ENCODE results near the gene CACNA2D3. TPM values are rescaled to one million over a fixed set of nuclear protein-coding genes. Genes with fewer than 3 reads are reported as not detected.

The CACNA2D3 gene
- total and polyA plus RNA-seq, 4 donors: 0.06 to 0.37 (median 0.08) TPM; not detected in 1

GRCh38 chr3:54176106-54176505, 53.8 kb downstream of the CACNA2D3 start:
- 53% methylated on average over 3 of the region's 3 CpGs for WGBS
- Histone ChIP-seq H3K9me3 (ENCODE audit: control insufficient read depth in 4 of 4, low read length in 3 of 4) (no peaks in the 10 kb centered on the region), H3K9ac (ENCODE audit: low read depth in 1 of 2, low read length in 2 of 2) (no peak overlapping the region), H3K27me3 (ENCODE audit: control insufficient read depth in 4 of 4, insufficient read depth in 4 of 4, low read length in 3 of 4) (no peaks in the 10 kb centered on the region), H3K36me3 (ENCODE audit: control insufficient read depth in 4 of 4, insufficient read depth in 3 of 4, low read depth in 1 of 4, low read length in 3 of 4) (no peaks in the 10 kb centered on the region), H3K4me1 (ENCODE audit: control insufficient read depth in 4 of 4, insufficient read depth in 4 of 4, low read length in 3 of 4) (no peaks in the 10 kb centered on the region), H3K27ac (ENCODE audit: low read depth in 1 of 2, low read length in 2 of 2) (no peak overlapping the region), H3K4me3 (ENCODE audit: low read depth in 1 of 3, low read length in 3 of 3) (no peak overlapping the region)
- TF ChIP-seq RXRA (IDR thresholded peaks at IDR 0.05) (no peak), NR2F2 (IDR thresholded peaks at IDR 0.05) (no peak), EGR1 (IDR thresholded peaks at IDR 0.05; ENCODE audit: low read depth in 2 of 2) (no peak), MAX (IDR thresholded peaks at IDR 0.05) (no peak), SP1 (IDR thresholded peaks at IDR 0.05) (no peak), HNF4A (conservative IDR thresholded peaks at IDR 0.05) (no peak), ATF3 (IDR thresholded peaks at IDR 0.05) (no peak), REST (IDR thresholded peaks at IDR 0.05) (no peak), JUND (IDR thresholded peaks at IDR 0.05) (no peak), CTCF (IDR thresholded peaks at IDR 0.05; ENCODE audit: low read depth, low read length, missing input control) (no peak), RAD21 (IDR thresholded peaks at IDR 0.05) (no peak), YY1 (IDR thresholded peaks at IDR 0.05) (no peak), FOXA2 (IDR thresholded peaks at IDR 0.05) (no peak), TAF1 (conservative IDR thresholded peaks at IDR 0.05) (no peak)
- DNase-seq (ENCODE audit: low spot score): no peak

GRCh38 chr3:54177816-54178215, 55.5 kb downstream of the CACNA2D3 start:
- Histone ChIP-seq H3K27me3 (ENCODE audit: control insufficient read depth in 4 of 4, insufficient read depth in 4 of 4, low read length in 3 of 4) (no peaks in the 10 kb centered on the region), H3K27ac (ENCODE audit: low read depth in 1 of 2, low read length in 2 of 2) (no peak overlapping the region), H3K9ac (ENCODE audit: low read depth in 1 of 2, low read length in 2 of 2) (no peak overlapping the region), H3K36me3 (ENCODE audit: control insufficient read depth in 4 of 4, insufficient read depth in 3 of 4, low read depth in 1 of 4, low read length in 3 of 4) (no peaks in the 10 kb centered on the region), H3K4me1 (ENCODE audit: control insufficient read depth in 4 of 4, insufficient read depth in 4 of 4, low read length in 3 of 4) (no peaks in the 10 kb centered on the region), H3K9me3 (ENCODE audit: control insufficient read depth in 4 of 4, low read length in 3 of 4) (no peaks in the 10 kb centered on the region), H3K4me3 (ENCODE audit: low read depth in 1 of 3, low read length in 3 of 3) (no peak overlapping the region)
- 65% methylated on average over 3 of the region's 3 CpGs for WGBS
- DNase-seq (ENCODE audit: low spot score): no peak
- TF ChIP-seq JUND (IDR thresholded peaks at IDR 0.05): no peak
- TF ChIP-seq GABPA (IDR thresholded peaks at IDR 0.05 in 1 of 2, conservative IDR thresholded peaks at IDR 0.05 in 1 of 2): no peak
- no peak for TF ChIP-seq RAD21 (IDR thresholded peaks at IDR 0.05)
- TF ChIP-seq EGR1 (IDR thresholded peaks at IDR 0.05; ENCODE audit: low read depth in 2 of 2): no peak
- TF ChIP-seq NR2F2 (IDR thresholded peaks at IDR 0.05): no peak
- TF ChIP-seq REST (IDR thresholded peaks at IDR 0.05): no peak
- no peak for TF ChIP-seq RXRA (IDR thresholded peaks at IDR 0.05)
- TF ChIP-seq ZBTB33 (IDR thresholded peaks at IDR 0.05): no peak
- TF ChIP-seq YY1 (IDR thresholded peaks at IDR 0.05): no peak
- no peak for TF ChIP-seq FOXA1 (IDR thresholded peaks at IDR 0.05)
- no peak for TF ChIP-seq SP1 (IDR thresholded peaks at IDR 0.05)
- TF ChIP-seq ATF3 (IDR thresholded peaks at IDR 0.05): no peak
- TF ChIP-seq CTCF (IDR thresholded peaks at IDR 0.05; ENCODE audit: low read depth, low read length, missing input control): no peak
